ENCODE measurements around the gene JAKMIP3.

Gene JAKMIP3

GRCh38 chr10:132100556-132101349, 35.0 kb downstream of the JAKMIP3 start:
- no peak for DNase-seq

GRCh38 chr10:132101529-132101928, 35.8 kb downstream of the JAKMIP3 start:
- no peak for DNase-seq

GRCh38 chr10:132102071-132102716, 36.4 kb downstream of the JAKMIP3 start:
- DNase-seq: no peak

- DNase-seq: no peak
Measured at GRCh38 chr10:132102717-132103110, 37.0 kb downstream of the JAKMIP3 start.

GRCh38 chr10:132103116-132103910, 37.6 kb downstream of the JAKMIP3 start:
- DNase-seq: no peak

GRCh38 chr10:132104062-132104461, 38.3 kb downstream of the JAKMIP3 start:
- no peak for DNase-seq

GRCh38 chr10:132104471-132105301, 38.9 kb downstream of the JAKMIP3 start:
- no peak for DNase-seq

- DNase-seq: no peak
Measured at GRCh38 chr10:132105302-132105995, 39.7 kb downstream of the JAKMIP3 start.

- no peak for DNase-seq
Measured at GRCh38 chr10:132106431-132106830, 40.7 kb downstream of the JAKMIP3 start.

- DNase-seq: no peak
Measured at GRCh38 chr10:132107186-132107948, 41.6 kb downstream of the JAKMIP3 start.

- DNase-seq: no peak
Measured at GRCh38 chr10:132107949-132108877, 42.5 kb downstream of the JAKMIP3 start.

GRCh38 chr10:132109341-132110110, 43.8 kb downstream of the JAKMIP3 start:
- no peak for DNase-seq

- DNase-seq: no peak
Measured at GRCh38 chr10:132110111-132110521, 44.4 kb downstream of the JAKMIP3 start.

GRCh38 chr10:132110713-132111112, 45.0 kb downstream of the JAKMIP3 start:
- DNase-seq: no peak

- DNase-seq: no peak
Measured at GRCh38 chr10:132111121-132111731, 45.5 kb downstream of the JAKMIP3 start.

GRCh38 chr10:132111871-132112341, 46.2 kb downstream of the JAKMIP3 start:
- no peak for DNase-seq

GRCh38 chr10:132112611-132113010, 46.9 kb downstream of the JAKMIP3 start:
- DNase-seq: no peak

- DNase-seq: no peak
Measured at GRCh38 chr10:132113206-132113605, 47.5 kb downstream of the JAKMIP3 start.
